HepG2 (cell line): Measurements from ENCODE around the gene ZBTB7B. TPM values are rescaled to one million over a fixed set of nuclear protein-coding genes. Genes with fewer than 3 reads are reported as not detected.

Experiments
- BHLHE40 ChIP-seq: IDR thresholded peaks from 2 replicates; pipeline ENCODE4 v1.6.1; 2011; ENCODE audit warnings: low read length, improper control_type of control experiment
- FOXP1 ChIP-seq, 2 experiments: fragments of 450-650 bp in 1 of 2; IDR thresholded peaks; 2 replicates each; pipeline ENCODE4 v1.6.1; 2017 to 2018; ENCODE audit warnings: antibody characterized with exemption in 1 of 2
- IRF2 ChIP-seq: IDR thresholded peaks from 2 replicates; pipeline ENCODE4 v1.6.1; 2018; ENCODE audit warnings: missing genetic modification reagents, missing compliant biosample characterization
- JUND ChIP-seq: sonication (generic); formaldehyde crosslinking; IDR thresholded peaks from 2 replicates; pipeline ENCODE4 v1.8.0; 2022; ENCODE audit warnings: mild to moderate bottlenecking, missing genetic modification reagents
- MAF1 ChIP-seq: sonication (generic); formaldehyde crosslinking; IDR thresholded peaks from 2 replicates; pipeline ENCODE4 v1.5.0; 2020; ENCODE audit warnings: missing genetic modification reagents, borderline replicate concordance
- RARG ChIP-seq: sonication (generic); formaldehyde crosslinking; IDR thresholded peaks from 2 replicates; pipeline ENCODE4 v1.4.0; 2020; ENCODE audit warnings: low read depth, mild to moderate bottlenecking, missing genetic modification reagents
- SMYD3 ChIP-seq: sonication (generic); formaldehyde crosslinking; IDR thresholded peaks from 2 replicates; pipeline ENCODE4 v1.8.1; 2023; ENCODE audit warnings: mild to moderate bottlenecking, missing genetic modification reagents
- SOX13 ChIP-seq, 3 experiments: fragments of 450-650 bp in 1 of 3; sonication (generic) in 1 of 3; formaldehyde crosslinking in 1 of 3; IDR thresholded peaks in 2 of 3; conservative IDR thresholded peaks in 1 of 3; 2 replicates each; pipeline versions ENCODE4 v1.5.0 to v1.6.1; 2016 to 2020; ENCODE audit warnings: antibody characterized with exemption in 1 of 3, mild to moderate bottlenecking in 1 of 3, missing compliant biosample characterization in 1 of 3, missing genetic modification reagents in 1 of 3, moderate library complexity in 1 of 3
- TEAD3 ChIP-seq: optimal IDR thresholded peaks from 2 replicates; pipeline ENCODE3; 2016; ENCODE audit warnings: borderline replicate concordance
- ZMAT3 ChIP-seq: sonication (generic); formaldehyde crosslinking; conservative IDR thresholded peaks from 2 replicates; pipeline ENCODE4 v1.7.0; 2021; ENCODE audit warnings: missing genetic modification reagents
- ZNF383 ChIP-seq: sonication (generic); formaldehyde crosslinking; IDR thresholded peaks from 2 replicates; pipeline ENCODE4 v1.4.0; 2020; ENCODE audit warnings: missing genetic modification reagents, mild to moderate bottlenecking, borderline replicate concordance
- ZNF530 ChIP-seq: sonication (generic); formaldehyde crosslinking; IDR thresholded peaks from 2 replicates; pipeline ENCODE4 v1.5.0; 2020; ENCODE audit warnings: low read depth, mild to moderate bottlenecking, missing genetic modification reagents
- ZNF605 ChIP-seq: sonication (generic); formaldehyde crosslinking; IDR thresholded peaks from 2 replicates; pipeline ENCODE4 v1.8.0; 2022; ENCODE audit warnings: mild to moderate bottlenecking, missing genetic modification reagents
- ZNF768 ChIP-seq: sonication (generic); formaldehyde crosslinking; IDR thresholded peaks from 2 replicates; pipeline ENCODE4 v1.4.0; 2020; ENCODE audit warnings: missing genetic modification reagents
- ZNF891 ChIP-seq: sonication (generic); formaldehyde crosslinking; IDR thresholded peaks from 2 replicates; pipeline ENCODE4 v1.5.0; 2020; ENCODE audit warnings: mild to moderate bottlenecking, missing genetic modification reagents
- ZSCAN21 ChIP-seq: sonication (generic); formaldehyde crosslinking; IDR thresholded peaks from 2 replicates; pipeline ENCODE4 v1.8.0; 2022; ENCODE audit warnings: mild to moderate bottlenecking, missing genetic modification reagents, moderate library complexity, borderline replicate concordance
- polyA plus RNA-seq, 8 experiments: library from polyadenylated mRNA; depleted of rRNA in 3 of 8; stranded (reverse) in 7 of 8; unstranded in 1 of 8; fragments of >200 nt; fragmentation: Illumina TruSeq in 4 of 8; extraction: Trizol in 4 of 8; gene quantifications; 2 replicates each; pipeline versions ENCODE4 v1.2.1 to v1.2.3, GENCODE V29; 2011 to 2016; ENCODE audit warnings: low read depth in 4 of 8, missing spikeins in 1 of 8, mixed read lengths in 1 of 8; ENCODE audit not compliant: insufficient read depth in 1 of 8
- total RNA-seq, 5 experiments: library from RNA; depleted of rRNA; stranded (reverse); fragments of >200 nt; fragmentation: Illumina TruSeq; extraction: Trizol; gene quantifications; 2 replicates each; pipeline ENCODE4 v1.2.3, GENCODE V29; 2016; ENCODE audit warnings: low read depth in 1 of 5
- TF ChIP-seq, protein P1 (sequence below): sonication (generic); formaldehyde crosslinking; IDR thresholded peaks from 2 replicates; pipeline ENCODE4 v1.8.1; 2022; ENCODE audit warnings: low read depth, mild to moderate bottlenecking, missing genetic modification reagents
- TF ChIP-seq, protein P2 (sequence below): sonication (generic); formaldehyde crosslinking; IDR thresholded peaks from 2 replicates; pipeline ENCODE4 v1.4.0; 2020; ENCODE audit warnings: missing genetic modification reagents, borderline replicate concordance
- TF ChIP-seq, protein P3 (sequence below): sonication (generic); formaldehyde crosslinking; IDR thresholded peaks from 2 replicates; pipeline ENCODE4 v1.4.0; 2020; ENCODE audit warnings: missing genetic modification reagents
- TF ChIP-seq, protein P4 (sequence below): sonication (generic); formaldehyde crosslinking; IDR thresholded peaks from 2 replicates; pipeline ENCODE4 v1.9.0; 2022; ENCODE audit warnings: low read depth, missing genetic modification reagents

Gene ZBTB7B
- total and polyA plus RNA-seq, 2 of the 13 experiments (the other 11 are each of a cell fraction or from before 2014, with no cell fraction given) = 15.5 to 17.5 TPM

DNA sequence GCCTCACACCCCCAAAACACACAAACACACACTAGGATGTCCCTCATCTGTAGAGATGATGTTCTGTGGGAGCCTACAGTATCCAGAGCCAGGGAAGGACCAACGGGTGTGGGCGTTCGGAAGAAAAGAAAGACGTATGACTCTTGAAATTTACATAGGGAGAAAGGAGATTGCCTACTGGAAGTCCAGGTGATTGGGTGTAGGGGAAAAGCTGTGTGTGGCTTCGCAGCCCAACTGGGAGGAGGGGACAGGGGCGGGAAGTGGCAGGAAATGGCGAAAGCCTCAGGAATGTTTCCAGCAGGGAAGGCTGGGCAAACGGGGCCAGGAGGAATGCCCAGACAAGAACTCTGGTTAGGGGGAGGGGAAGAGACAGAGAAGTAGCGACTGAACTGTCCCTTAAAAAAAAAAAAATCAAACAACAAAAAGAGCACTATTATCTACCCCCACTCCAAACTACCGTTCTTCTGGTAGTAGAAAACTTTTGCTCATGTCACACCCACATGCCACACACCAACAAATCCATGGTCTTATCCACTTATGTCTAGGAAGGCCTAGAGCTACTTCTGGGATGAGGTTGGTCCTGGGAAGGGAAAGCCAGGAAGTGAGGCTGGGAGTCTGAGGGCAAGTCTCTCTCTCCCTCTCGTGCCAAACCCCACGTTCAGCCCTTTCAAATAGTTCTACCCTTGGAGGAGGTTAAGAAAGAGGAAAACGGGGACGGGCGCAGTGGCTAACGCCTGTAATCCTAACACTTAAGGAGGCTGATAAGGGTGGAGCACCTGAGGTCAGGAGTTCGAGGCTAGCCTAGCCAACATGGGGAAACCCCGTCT is 29.9 kb upstream of the ZBTB7B start (continued):
- TF ChIP-seq, protein P1, sequence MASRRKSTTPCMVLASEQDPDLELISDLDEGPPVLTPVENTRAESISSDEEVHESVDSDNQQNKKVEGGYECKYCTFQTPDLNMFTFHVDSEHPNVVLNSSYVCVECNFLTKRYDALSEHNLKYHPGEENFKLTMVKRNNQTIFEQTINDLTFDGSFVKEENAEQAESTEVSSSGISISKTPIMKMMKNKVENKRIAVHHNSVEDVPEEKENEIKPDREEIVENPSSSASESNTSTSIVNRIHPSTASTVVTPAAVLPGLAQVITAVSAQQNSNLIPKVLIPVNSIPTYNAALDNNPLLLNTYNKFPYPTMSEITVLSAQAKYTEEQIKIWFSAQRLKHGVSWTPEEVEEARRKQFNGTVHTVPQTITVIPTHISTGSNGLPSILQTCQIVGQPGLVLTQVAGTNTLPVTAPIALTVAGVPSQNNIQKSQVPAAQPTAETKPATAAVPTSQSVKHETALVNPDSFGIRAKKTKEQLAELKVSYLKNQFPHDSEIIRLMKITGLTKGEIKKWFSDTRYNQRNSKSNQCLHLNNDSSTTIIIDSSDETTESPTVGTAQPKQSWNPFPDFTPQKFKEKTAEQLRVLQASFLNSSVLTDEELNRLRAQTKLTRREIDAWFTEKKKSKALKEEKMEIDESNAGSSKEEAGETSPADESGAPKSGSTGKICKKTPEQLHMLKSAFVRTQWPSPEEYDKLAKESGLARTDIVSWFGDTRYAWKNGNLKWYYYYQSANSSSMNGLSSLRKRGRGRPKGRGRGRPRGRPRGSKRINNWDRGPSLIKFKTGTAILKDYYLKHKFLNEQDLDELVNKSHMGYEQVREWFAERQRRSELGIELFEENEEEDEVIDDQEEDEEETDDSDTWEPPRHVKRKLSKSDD (CRISPR knock-in tag) = no peak
- no peak for TF ChIP-seq JUND (CRISPR knock-in tag)
- no peak for TF ChIP-seq ZNF605 (CRISPR knock-in tag)
- TF ChIP-seq ZNF383 (CRISPR knock-in tag) = no peak
- no peak for TF ChIP-seq BHLHE40
- TF ChIP-seq RARG (CRISPR knock-in tag) = no peak
- TF ChIP-seq ZNF530 (CRISPR knock-in tag) = no peak
- TF ChIP-seq FOXP1 (IDR thresholded peaks at IDR 0.05) = no peak
- TF ChIP-seq FOXP1 (CRISPR knock-in tag; IDR thresholded peaks at IDR 0.05) = no peak
- TF ChIP-seq, protein P2, sequence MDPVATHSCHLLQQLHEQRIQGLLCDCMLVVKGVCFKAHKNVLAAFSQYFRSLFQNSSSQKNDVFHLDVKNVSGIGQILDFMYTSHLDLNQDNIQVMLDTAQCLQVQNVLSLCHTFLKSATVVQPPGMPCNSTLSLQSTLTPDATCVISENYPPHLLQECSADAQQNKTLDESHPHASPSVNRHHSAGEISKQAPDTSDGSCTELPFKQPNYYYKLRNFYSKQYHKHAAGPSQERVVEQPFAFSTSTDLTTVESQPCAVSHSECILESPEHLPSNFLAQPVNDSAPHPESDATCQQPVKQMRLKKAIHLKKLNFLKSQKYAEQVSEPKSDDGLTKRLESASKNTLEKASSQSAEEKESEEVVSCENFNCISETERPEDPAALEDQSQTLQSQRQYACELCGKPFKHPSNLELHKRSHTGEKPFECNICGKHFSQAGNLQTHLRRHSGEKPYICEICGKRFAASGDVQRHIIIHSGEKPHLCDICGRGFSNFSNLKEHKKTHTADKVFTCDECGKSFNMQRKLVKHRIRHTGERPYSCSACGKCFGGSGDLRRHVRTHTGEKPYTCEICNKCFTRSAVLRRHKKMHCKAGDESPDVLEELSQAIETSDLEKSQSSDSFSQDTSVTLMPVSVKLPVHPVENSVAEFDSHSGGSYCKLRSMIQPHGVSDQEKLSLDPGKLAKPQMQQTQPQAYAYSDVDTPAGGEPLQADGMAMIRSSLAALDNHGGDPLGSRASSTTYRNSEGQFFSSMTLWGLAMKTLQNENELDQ (CRISPR knock-in tag) = no peak
- no peak for TF ChIP-seq ZNF891
- TF ChIP-seq ZNF768 (CRISPR knock-in tag) = no peak
- no peak for TF ChIP-seq MAF1 (CRISPR knock-in tag)
- TF ChIP-seq, protein P3, sequence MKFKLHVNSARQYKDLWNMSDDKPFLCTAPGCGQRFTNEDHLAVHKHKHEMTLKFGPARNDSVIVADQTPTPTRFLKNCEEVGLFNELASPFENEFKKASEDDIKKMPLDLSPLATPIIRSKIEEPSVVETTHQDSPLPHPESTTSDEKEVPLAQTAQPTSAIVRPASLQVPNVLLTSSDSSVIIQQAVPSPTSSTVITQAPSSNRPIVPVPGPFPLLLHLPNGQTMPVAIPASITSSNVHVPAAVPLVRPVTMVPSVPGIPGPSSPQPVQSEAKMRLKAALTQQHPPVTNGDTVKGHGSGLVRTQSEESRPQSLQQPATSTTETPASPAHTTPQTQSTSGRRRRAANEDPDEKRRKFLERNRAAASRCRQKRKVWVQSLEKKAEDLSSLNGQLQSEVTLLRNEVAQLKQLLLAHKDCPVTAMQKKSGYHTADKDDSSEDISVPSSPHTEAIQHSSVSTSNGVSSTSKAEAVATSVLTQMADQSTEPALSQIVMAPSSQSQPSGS = no peak
- 0 out of 2 replicates have a peak, but pooled peaks have one; percentile 19 for TF ChIP-seq ZSCAN21 (CRISPR knock-in tag)
- TF ChIP-seq SMYD3 = peak; percentile 62; the same call in 1 of the 2 replicates
- TF ChIP-seq IRF2 (CRISPR knock-in tag) = peak; percentile 86
- TF ChIP-seq, protein P4, sequence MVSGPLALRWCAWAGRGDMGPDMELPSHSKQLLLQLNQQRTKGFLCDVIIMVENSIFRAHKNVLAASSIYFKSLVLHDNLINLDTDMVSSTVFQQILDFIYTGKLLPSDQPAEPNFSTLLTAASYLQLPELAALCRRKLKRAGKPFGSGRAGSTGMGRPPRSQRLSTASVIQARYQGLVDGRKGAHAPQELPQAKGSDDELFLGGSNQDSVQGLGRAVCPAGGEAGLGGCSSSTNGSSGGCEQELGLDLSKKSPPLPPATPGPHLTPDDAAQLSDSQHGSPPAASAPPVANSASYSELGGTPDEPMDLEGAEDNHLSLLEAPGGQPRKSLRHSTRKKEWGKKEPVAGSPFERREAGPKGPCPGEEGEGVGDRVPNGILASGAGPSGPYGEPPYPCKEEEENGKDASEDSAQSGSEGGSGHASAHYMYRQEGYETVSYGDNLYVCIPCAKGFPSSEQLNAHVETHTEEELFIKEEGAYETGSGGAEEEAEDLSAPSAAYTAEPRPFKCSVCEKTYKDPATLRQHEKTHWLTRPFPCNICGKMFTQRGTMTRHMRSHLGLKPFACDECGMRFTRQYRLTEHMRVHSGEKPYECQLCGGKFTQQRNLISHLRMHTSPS = peak; percentile 46; the same call in 1 of the 2 replicates
- peak; percentile 97 for TF ChIP-seq TEAD3 (CRISPR knock-in tag)
- no peak for TF ChIP-seq SOX13 (IDR thresholded peaks at IDR 0.05)
- TF ChIP-seq SOX13 (CRISPR knock-in tag; conservative IDR thresholded peaks at IDR 0.05 in 1 of 2, IDR thresholded peaks at IDR 0.05 in 1 of 2) = peak in 1 of 2 experiments; percentile 72; a peak in 2 of 4 replicates
- TF ChIP-seq ZMAT3 (CRISPR knock-in tag) = no peak
